Neural cell (in vitro differentiated cells): Measurements from ENCODE around the gene PRDM15. TPM values are rescaled to one million over a fixed set of nuclear protein-coding genes. Genes with fewer than 3 reads are reported as not detected.

Experiments
- H2AFZ ChIP-seq: fragments of 200-600, 300-800 bp; sonication (generic), shearing (Covaris generic); 2 replicates; pipeline ENCODE4 v1.6.0; 2014; ENCODE audit warnings: low read depth, mild to moderate bottlenecking, antibody characterized with exemption, low read length, moderate library complexity
- H3F3A ChIP-seq: fragments of 200-600 bp; shearing (Covaris generic); 2 replicates; pipeline ENCODE4 v1.6.1; 2016; ENCODE audit warnings: mild to moderate bottlenecking, moderate library complexity, mixed read lengths, antibody characterized with exemption, low read length; ENCODE audit not compliant: insufficient read depth, poor library complexity, severe bottlenecking
- H3K27ac ChIP-seq: fragments of 200-600, 300-800 bp; sonication (generic), shearing (Covaris generic); 2 replicates; pipeline ENCODE4 v1.5.1; 2014; ENCODE audit warnings: mild to moderate bottlenecking, low read length, moderate library complexity
- H3K27me3 ChIP-seq: fragments of 300-800, 200-600 bp; sonication (generic), shearing (Covaris generic); 2 replicates; pipeline ENCODE4 v1.6.0; 2014; ENCODE audit warnings: mild to moderate bottlenecking, low read depth, low read length, moderate library complexity; ENCODE audit not compliant: insufficient read depth
- H3K36me3 ChIP-seq: fragments of 300-800, 200-600 bp; sonication (generic), shearing (Covaris generic); 2 replicates; pipeline ENCODE4 v1.5.1; 2014; ENCODE audit warnings: mild to moderate bottlenecking, antibody characterized with exemption, low read length, moderate library complexity; ENCODE audit not compliant: insufficient read depth
- H3K4me2 ChIP-seq: fragments of 300-800, 200-600 bp; sonication (generic), shearing (Covaris generic); 2 replicates; pipeline ENCODE4 v1.6.0; 2014; ENCODE audit warnings: mild to moderate bottlenecking, low read length
- H3K4me3 ChIP-seq: fragments of 300-800, 200-600 bp; sonication (generic), shearing (Covaris generic); 2 replicates; pipeline ENCODE4 v1.5.1; 2014; ENCODE audit warnings: mild to moderate bottlenecking, low read length, moderate library complexity
- H3K79me2 ChIP-seq: fragments of 200-600 bp; shearing (Covaris generic); replicated peaks from 2 replicates; pipeline ENCODE4 v1.6.0; 2014; ENCODE audit warnings: mild to moderate bottlenecking, low read length, moderate library complexity; ENCODE audit not compliant: insufficient read depth
- H3K9ac ChIP-seq: fragments of 300-800, 200-600 bp; sonication (generic), shearing (Covaris generic); 2 replicates; pipeline ENCODE4 v1.6.1; 2016; ENCODE audit warnings: mild to moderate bottlenecking, low read length, mixed read lengths
- H3K9me2 ChIP-seq: fragments of 200-600 bp; shearing (Covaris generic); 2 replicates; pipeline ENCODE4 v1.6.1; 2016; ENCODE audit warnings: mild to moderate bottlenecking, low read length, mixed read lengths; ENCODE audit not compliant: insufficient read depth
- H3K9me3 ChIP-seq: fragments of 200-600, 300-800 bp; sonication (generic), shearing (Covaris generic); 2 replicates; pipeline ENCODE4 v1.6.1; 2016; ENCODE audit warnings: mild to moderate bottlenecking, mixed run types, low read length, moderate library complexity, mixed read lengths
- H4K20me1 ChIP-seq: fragments of 200-600 bp; shearing (Covaris generic); 2 replicates; pipeline ENCODE4 v1.6.1; 2016; ENCODE audit warnings: mild to moderate bottlenecking, mixed run types; ENCODE audit not compliant: insufficient read depth
- CTCF ChIP-seq: fragments of 450-650 bp; IDR thresholded peaks from 2 replicates; pipeline ENCODE4 v1.5.1; 2014; ENCODE audit warnings: antibody characterized with exemption, mild to moderate bottlenecking, moderate library complexity; ENCODE audit not compliant: poor library complexity, severe bottlenecking
- EP300 ChIP-seq: fragments of 450-650 bp; conservative IDR thresholded peaks from 2 replicates; pipeline ENCODE4 v1.6.1; 2014; ENCODE audit warnings: antibody characterized with exemption, mild to moderate bottlenecking, moderate library complexity; ENCODE audit not compliant: poor library complexity, severe bottlenecking
- EZH2 ChIP-seq: fragments of 200-600, 300-800 bp; shearing (Covaris generic), sonication (generic); IDR thresholded peaks from 2 replicates; pipeline ENCODE4 v1.6.1; 2014; ENCODE audit warnings: antibody characterized with exemption, low read length, borderline replicate concordance, mild to moderate bottlenecking; ENCODE audit not compliant: insufficient read depth, poor library complexity, severe bottlenecking
- MXI1 ChIP-seq: fragments of 450-650 bp; conservative IDR thresholded peaks from 2 replicates; pipeline ENCODE4 v1.6.1; 2014; ENCODE audit warnings: antibody characterized with exemption, mild to moderate bottlenecking; ENCODE audit not compliant: poor library complexity, severe bottlenecking
- POLR2AphosphoS5 ChIP-seq: IDR thresholded peaks from 2 replicates; pipeline ENCODE4 v1.6.1; 2012
- RAD21 ChIP-seq: fragments of 450-650 bp; conservative IDR thresholded peaks from 2 replicates; pipeline ENCODE4 v1.6.1; 2014; ENCODE audit warnings: antibody characterized with exemption, mild to moderate bottlenecking, moderate library complexity
- REST ChIP-seq: IDR thresholded peaks from 2 replicates; pipeline ENCODE4 v1.6.1; 2012; ENCODE audit warnings: borderline replicate concordance
- SMC3 ChIP-seq: fragments of 450-650 bp; conservative IDR thresholded peaks from 2 replicates; pipeline ENCODE4 v1.6.1; 2014; ENCODE audit warnings: antibody characterized with exemption, mild to moderate bottlenecking, moderate library complexity; ENCODE audit not compliant: poor library complexity
- TAF1 ChIP-seq: IDR thresholded peaks from 2 replicates; pipeline ENCODE4 v1.6.1; 2012; ENCODE audit warnings: low read depth
- polyA plus RNA-seq: library from polyadenylated mRNA; depleted of rRNA; stranded (reverse); fragments of >200 nt; gene quantifications from 2 replicates; pipeline ENCODE4 v1.2.3, GENCODE V29; 2014

The PRDM15 gene
- polyA plus RNA-seq, 1 donor from 2014 or later, result 4.1 TPM

- Histone ChIP-seq H3K36me3 (no peaks in the 10 kb centered on the region), H2AFZ (no peak overlapping the region)
These were observed 41.3 kb downstream of the PRDM15 start for GRCh38 chr21:41837756-41838297.

GRCh38 chr21:41836166-41837015, 42.8 kb downstream of the PRDM15 start:
- no peaks in the 10 kb centered on the region for H3K9me2 ChIP-seq
- no peaks in the 10 kb centered on the region for H3K36me3 ChIP-seq
- no peak overlapping the region for H3K4me3 ChIP-seq
- no peaks in the 10 kb centered on the region for H3F3A ChIP-seq
- H3K27ac ChIP-seq, result no peak overlapping the region
- no peak overlapping the region for H3K9ac ChIP-seq
- H3K4me2 ChIP-seq, result no peak overlapping the region
- no peaks in the 10 kb centered on the region for H4K20me1 ChIP-seq
- no peaks in the 10 kb centered on the region for H3K9me3 ChIP-seq
- TF ChIP-seq CTCF (no peak), MXI1 (no peak), TAF1 (no peak), SMC3 (no peak), EZH2 (no peak), EP300 (no peak), POLR2AphosphoS5 (no peak), REST (no peak), RAD21 (no peak)
- H2AFZ ChIP-seq, result no peak overlapping the region
- H3K27me3 ChIP-seq, result no peaks in the 10 kb centered on the region
- no peaks in the 10 kb centered on the region for H3K79me2 ChIP-seq

More at GRCh38 chr21:41837756-41838297, 41.3 kb downstream of the PRDM15 start:
- H3K9ac ChIP-seq, result no peak overlapping the region
- no peak overlapping the region for H3K4me3 ChIP-seq
- no peaks in the 10 kb centered on the region for H3K9me3 ChIP-seq
- H3K4me2 ChIP-seq, result no peak overlapping the region
- no peak overlapping the region for H3K27ac ChIP-seq
- no peaks in the 10 kb centered on the region for H3F3A ChIP-seq
- no peaks in the 10 kb centered on the region for H3K79me2 ChIP-seq
- H4K20me1 ChIP-seq, result no peaks in the 10 kb centered on the region
- no peak for TF ChIP-seq REST
- TF ChIP-seq TAF1, result no peak
- TF ChIP-seq SMC3, result no peak
- no peaks in the 10 kb centered on the region for H3K9me2 ChIP-seq
- no peaks in the 10 kb centered on the region for H3K27me3 ChIP-seq
